Stomach (tissue), 9 donors: ENCODE results near the gene PSTPIP1. TPM values are rescaled to one million over a fixed set of nuclear protein-coding genes. Genes with fewer than 3 reads are reported as not detected.
A peak's percentile ranks its signal among the peaks of the same experiment; 100 is the strongest.

Experiments used
- DNase-seq, 2 donors: peaks; one replicate each; pipeline versions ENCODE4 v3.0.0 to v3.0.0-alpha.2; 2013 to 2019
- H3K27ac ChIP-seq, 5 donors: fragments of 200-600 bp in 4 of 5; sonication (generic) in 4 of 5; one replicate each; pipeline ENCODE4 v1.5.1; 2013 to 2019; ENCODE audit warnings: mild to moderate bottlenecking in 1 of 5, moderate library complexity in 1 of 5
- H3K27me3 ChIP-seq, 3 donors: fragments of 200-600 bp; sonication (generic); one replicate each; pipeline ENCODE4 v1.5.1; 2017 to 2019; ENCODE audit warnings: mixed run types in 1 of 3
- H3K36me3 ChIP-seq, 4 donors: fragments of 200-600 bp; sonication (generic); 1 replicate in 3 of 4; 2 replicates in 1 of 4; pipeline ENCODE4 v1.5.1; 2016 to 2019
- H3K4me1 ChIP-seq, 4 donors: fragments of 200-600 bp; sonication (generic); one replicate each; pipeline ENCODE4 v1.5.1; 2016 to 2019
- H3K4me3 ChIP-seq, 4 donors: fragments of 200-600 bp; sonication (generic) in 3 of 4; one replicate each; pipeline ENCODE4 v1.5.1; 2016 to 2019; ENCODE audit warnings: mild to moderate bottlenecking in 1 of 4
- H3K9me3 ChIP-seq, 4 donors: fragments of 200-600 bp; sonication (generic); one replicate each; pipeline ENCODE4 v1.5.1; 2016 to 2019
- CTCF ChIP-seq, 7 experiments: fragments of 450-650 bp in 4 of 7; fragments of 200-600 bp in 3 of 7; sonication (generic) in 3 of 7; IDR thresholded peaks; one replicate each; pipeline ENCODE4 v1.5.1; 2016 to 2019; ENCODE audit warnings: antibody characterized with exemption in 7 of 7, control low read depth in 2 of 7, mild to moderate bottlenecking in 1 of 7
- EP300 ChIP-seq: sonication (generic); formaldehyde crosslinking; IDR thresholded peaks from one replicate; pipeline ENCODE4 v1.6.1; 2017; ENCODE audit warnings: antibody characterized with exemption
- POLR2A ChIP-seq, 4 donors: fragments of 450-650 bp; IDR thresholded peaks; one replicate each; pipeline ENCODE4 v1.6.1; 2016; ENCODE audit warnings: antibody characterized with exemption in 4 of 4, control low read depth in 2 of 4, mild to moderate bottlenecking in 1 of 4, moderate library complexity in 1 of 4
- POLR2AphosphoS5 ChIP-seq, 3 donors: sonication (generic); formaldehyde crosslinking; IDR thresholded peaks; one replicate each; pipeline ENCODE4 v1.6.1; 2016; ENCODE audit warnings: antibody characterized with exemption in 3 of 3
- WGBS, 5 donors: extraction: QIAGEN DNeasy Blood & Tissue Kit in 3 of 5; methylation state at CpG; one replicate each; pipeline versions ENCODE4 v1.1.5 to v1.1.7; 2013 to 2018; 5-methylcytosine and 5-hydroxymethylcytosine counted together
- intact Hi-C: fragments of 100-400 bp; cut with DNase I; formaldehyde crosslinking; loops from one replicate; pipeline ENCODE4 v1.15.1; 2023; ENCODE audit warnings: low total_unique reads
- polyA plus RNA-seq, 3 donors: library from polyadenylated mRNA; stranded (reverse); fragments of 200-250 nt; gene quantifications; one replicate each; pipeline ENCODE4 v1.2.3, GENCODE V29; 2013
- total RNA-seq, 5 donors: library from RNA; depleted of rRNA; stranded (reverse); fragments of >200 nt; gene quantifications; one replicate each; pipeline versions ENCODE4 v1.1.0 to v1.2.3, GENCODE V29; 2014 to 2016
- donor health status: healthy with polysubstance abuse.
- donor health status: Bipolar disorder and iron deficiency.
- donor health status: healthy.

PSTPIP1 gene
- total and polyA plus RNA-seq, 8 donors: 0.29 to 75.4 (median 5.4) TPM

- 79 to 86% (median 84%) methylated on average over 7 of the region's 7 CpGs for WGBS, 5 donors
- no peak overlapping the region for H3K27ac ChIP-seq
- intact Hi-C loops: no loop called here
- no peaks in the 10 kb centered on the region for H3K9me3 ChIP-seq
- no peak overlapping the region for H3K4me3 ChIP-seq
- no peak for DNase-seq
- H3K36me3 ChIP-seq: no peaks in the 10 kb centered on the region
- H3K27me3 ChIP-seq: peaks cover 0 to 16% (median 4%) of the 10 kb centered on the region in 3 donors
- TF ChIP-seq POLR2A (IDR thresholded peaks at IDR 0.05): no peak
- no peak for TF ChIP-seq POLR2AphosphoS5 (IDR thresholded peaks at IDR 0.05)
- no peak for TF ChIP-seq EP300
- H3K4me1 ChIP-seq: no peaks in the 10 kb centered on the region
Observed at GRCh38 chr15:76979996-76980520, 14.9 kb upstream of the PSTPIP1 start.

- Histone ChIP-seq H3K27me3 (peaks cover 0 to 8% (median 4%) of the 10 kb centered on the region in 3 donors), H3K9me3 (no peaks in the 10 kb centered on the region), H3K4me1 (no peaks in the 10 kb centered on the region), H3K4me3 (no peak overlapping the region), H3K36me3 (no peaks in the 10 kb centered on the region), H3K27ac (no peak overlapping the region)
- no peak for DNase-seq
- WGBS, 5 donors: 87 to 89% (median 88%) methylated on average over 7 to 9 of the region's 9 CpGs
- TF ChIP-seq POLR2AphosphoS5 (IDR thresholded peaks at IDR 0.05) (no peak), EP300 (no peak), CTCF (IDR thresholded peaks at IDR 0.05) (no peak)
- intact Hi-C loops: no loop called here
Observed at GRCh38 chr15:76982356-76982755, 12.6 kb upstream of the PSTPIP1 start.

- intact Hi-C loops: no loop called here
- H3K27ac ChIP-seq: no peak overlapping the region
- H3K36me3 ChIP-seq: no peaks in the 10 kb centered on the region
- no peak for DNase-seq
- H3K9me3 ChIP-seq: no peaks in the 10 kb centered on the region
- H3K4me3 ChIP-seq: no peak overlapping the region
- peaks cover 0 to 8% (median 4%) of the 10 kb centered on the region in 3 donors for H3K27me3 ChIP-seq
- H3K4me1 ChIP-seq: no peaks in the 10 kb centered on the region
- WGBS, 5 donors: 79 to 87% (median 81%) methylated on average over 6 of the region's 6 CpGs
- no peak for TF ChIP-seq EP300
- TF ChIP-seq POLR2AphosphoS5 (IDR thresholded peaks at IDR 0.05): no peak
- no peak for TF ChIP-seq POLR2A (IDR thresholded peaks at IDR 0.05)
- TF ChIP-seq CTCF (IDR thresholded peaks at IDR 0.05): no peak
Observed at GRCh38 chr15:76982756-76983155, 12.2 kb upstream of the PSTPIP1 start.

GRCh38 chr15:76983590-76984375 lies 11.1 kb upstream of the PSTPIP1 start:
- no peak for DNase-seq
- peaks cover 0 to 7% (median 4%) of the 10 kb centered on the region in 3 donors for H3K27me3 ChIP-seq
- no peak overlapping the region for H3K4me3 ChIP-seq
- intact Hi-C loops: no loop called here
- no peaks in the 10 kb centered on the region for H3K36me3 ChIP-seq
- no peak for TF ChIP-seq CTCF (IDR thresholded peaks at IDR 0.05)
- TF ChIP-seq POLR2A (IDR thresholded peaks at IDR 0.05): no peak
- TF ChIP-seq EP300: no peak
- TF ChIP-seq POLR2AphosphoS5 (IDR thresholded peaks at IDR 0.05): no peak
- peak overlapping the region in 2 of 5 donors; percentile 22 to 24 for H3K27ac ChIP-seq
- H3K9me3 ChIP-seq: no peaks in the 10 kb centered on the region
- WGBS, 5 donors: 69 to 79% (median 74%) methylated on average over 4 of the region's 4 CpGs
- H3K4me1 ChIP-seq: peaks cover 0 to 3% (median 0%) of the 10 kb centered on the region in 4 donors

- no peak for DNase-seq
Observed at GRCh38 chr15:76986743-76987142, 8.2 kb upstream of the PSTPIP1 start.

More at GRCh38 chr15:76986743-76987142, 8.2 kb upstream of the PSTPIP1 start:
- 72 to 92% (median 82%) methylated on average over 3 of the region's 3 CpGs for WGBS, 5 donors
- H3K4me1 ChIP-seq: peaks cover 0 to 10% (median 0%) of the 10 kb centered on the region in 4 donors
- TF ChIP-seq POLR2A (IDR thresholded peaks at IDR 0.05) (no peak), CTCF (IDR thresholded peaks at IDR 0.05) (no peak), EP300 (no peak), POLR2AphosphoS5 (IDR thresholded peaks at IDR 0.05) (no peak)
- H3K4me3 ChIP-seq: no peak overlapping the region
- H3K27ac ChIP-seq: no peak overlapping the region
- no peaks in the 10 kb centered on the region for H3K36me3 ChIP-seq
- intact Hi-C loops: no loop called here
- H3K9me3 ChIP-seq: no peaks in the 10 kb centered on the region
- H3K27me3 ChIP-seq: no peaks in the 10 kb centered on the region
